Keratinocyte (primary cell): ENCODE data around the gene SAMHD1.

Experiments
- EZH2 ChIP-seq: IDR thresholded peaks from one replicate; pipeline ENCODE4 v1.6.1; 2012; ENCODE audit warnings: inconsistent platforms, mild to moderate bottlenecking, low read length, moderate library complexity
- TF ChIP-seq, protein P1 (sequence below), 3 experiments: IDR thresholded peaks in 1 of 3; conservative IDR thresholded peaks in 1 of 3; optimal IDR thresholded peaks in 1 of 3; 2 replicates in 2 of 3; 3 replicates in 1 of 3; pipeline versions ENCODE3 to v1.5.1; 2011; ENCODE audit warnings: low read length in 3 of 3, mild to moderate bottlenecking in 3 of 3, moderate library complexity in 2 of 3, control low read depth in 1 of 3, inconsistent platforms in 1 of 3; ENCODE audit not compliant: insufficient read depth in 2 of 3; ENCODE audit errors: extremely low read depth in 1 of 3

DNA sequence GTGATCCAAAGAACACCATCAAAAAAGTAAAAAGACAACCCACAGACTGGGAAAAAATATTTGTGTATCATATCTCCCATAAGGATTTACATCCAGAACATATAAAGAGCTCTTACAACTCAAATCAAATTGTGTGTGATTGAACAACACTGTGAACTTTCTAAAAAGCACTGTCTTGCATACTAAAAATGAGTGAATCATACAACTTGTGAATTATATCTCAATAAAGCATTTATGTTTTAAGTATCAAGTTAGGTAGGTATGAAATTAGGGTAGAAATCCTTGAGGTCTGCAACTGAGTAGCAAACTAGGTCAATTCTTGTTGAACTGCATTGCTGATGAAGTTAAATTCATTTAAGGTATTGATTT lies 14.1 kb downstream of the SAMHD1 start:
- TF ChIP-seq, protein P1, sequence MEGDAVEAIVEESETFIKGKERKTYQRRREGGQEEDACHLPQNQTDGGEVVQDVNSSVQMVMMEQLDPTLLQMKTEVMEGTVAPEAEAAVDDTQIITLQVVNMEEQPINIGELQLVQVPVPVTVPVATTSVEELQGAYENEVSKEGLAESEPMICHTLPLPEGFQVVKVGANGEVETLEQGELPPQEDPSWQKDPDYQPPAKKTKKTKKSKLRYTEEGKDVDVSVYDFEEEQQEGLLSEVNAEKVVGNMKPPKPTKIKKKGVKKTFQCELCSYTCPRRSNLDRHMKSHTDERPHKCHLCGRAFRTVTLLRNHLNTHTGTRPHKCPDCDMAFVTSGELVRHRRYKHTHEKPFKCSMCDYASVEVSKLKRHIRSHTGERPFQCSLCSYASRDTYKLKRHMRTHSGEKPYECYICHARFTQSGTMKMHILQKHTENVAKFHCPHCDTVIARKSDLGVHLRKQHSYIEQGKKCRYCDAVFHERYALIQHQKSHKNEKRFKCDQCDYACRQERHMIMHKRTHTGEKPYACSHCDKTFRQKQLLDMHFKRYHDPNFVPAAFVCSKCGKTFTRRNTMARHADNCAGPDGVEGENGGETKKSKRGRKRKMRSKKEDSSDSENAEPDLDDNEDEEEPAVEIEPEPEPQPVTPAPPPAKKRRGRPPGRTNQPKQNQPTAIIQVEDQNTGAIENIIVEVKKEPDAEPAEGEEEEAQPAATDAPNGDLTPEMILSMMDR (optimal IDR thresholded peaks at IDR 0.05 in 1 of 3, IDR thresholded peaks at IDR 0.05 in 1 of 3, conservative IDR thresholded peaks at IDR 0.05 in 1 of 3; ENCODE audit: extremely low read depth in 1 of 3, insufficient read depth in 2 of 3, low read length in 3 of 3): no peak
- TF ChIP-seq EZH2: no peak
